ENCODE measurements around the gene VPS26A.

GRCh38 chr10:69104994-69105790 lies 18.8 kb upstream of the VPS26A start:
- TF ChIP-seq CTCF (IDR thresholded peaks at IDR 0.05; ENCODE audit: insufficient read depth, low read depth, low read length): no peak
- no peak for TF ChIP-seq EZH2 (IDR thresholded peaks at IDR 0.05; ENCODE audit: insufficient read depth, low read length)
